Mesothelial cell of epicardium (in vitro differentiated cells): ENCODE results near the gene DYNC2H1. TPM values are rescaled to one million over a fixed set of nuclear protein-coding genes. Genes with fewer than 3 reads are reported as not detected.

Experiments used
- DNase-seq, 2 experiments: peaks; one replicate each; pipeline ENCODE4 v3.0.0; 2021; ENCODE audit warnings: low spot score in 2 of 2; ENCODE audit not compliant: unreplicated experiment in 2 of 2
- H3K27ac Mint-ChIP-seq: 2 replicates; pipeline ENCODE4 v1.8.0; 2021; ENCODE audit warnings: mixed read lengths
- H3K27me3 Mint-ChIP-seq: 2 replicates; pipeline ENCODE4 v1.8.0; 2021; ENCODE audit warnings: low read depth, mixed read lengths
- H3K36me3 Mint-ChIP-seq: 2 replicates; pipeline ENCODE4 v1.8.0; 2021; ENCODE audit warnings: mixed read lengths
- H3K4me1 Mint-ChIP-seq: 2 replicates; pipeline ENCODE4 v1.8.0; 2021; ENCODE audit warnings: mixed read lengths
- H3K4me3 Mint-ChIP-seq: 2 replicates; pipeline ENCODE4 v1.8.0; 2021; ENCODE audit warnings: mild to moderate bottlenecking, moderate library complexity, mixed read lengths
- H3K9me3 Mint-ChIP-seq: 2 replicates; pipeline ENCODE4 v1.8.0; 2021; ENCODE audit warnings: mixed read lengths
- CTCF ChIP-seq: fragments of 200-600 bp; sonication (generic); IDR thresholded peaks from one replicate; pipeline ENCODE4 v1.5.0; 2021; ENCODE audit warnings: antibody characterized with exemption; ENCODE audit not compliant: unreplicated experiment
- total RNA-seq: library from RNA; stranded (reverse); gene quantifications from 3 replicates; pipeline ENCODE4 v1.2.1, GENCODE V29; 2021

The DYNC2H1 gene
- total RNA-seq, 1 donor from 2014 or later = 18.0 TPM

GRCh38 chr11:103434073-103434411, 324.8 kb downstream of the DYNC2H1 start:
- no peaks in the 10 kb centered on the region for H3K36me3 Mint-ChIP-seq
- no peak overlapping the region for H3K27ac Mint-ChIP-seq
- no peak overlapping the region for H3K4me3 Mint-ChIP-seq
- H3K27me3 Mint-ChIP-seq = no peaks in the 10 kb centered on the region
- DNase-seq = no peak
- H3K9me3 Mint-ChIP-seq = no peaks in the 10 kb centered on the region
- H3K4me1 Mint-ChIP-seq = peaks cover 13% of the 10 kb centered on the region
- TF ChIP-seq CTCF = no peak

GRCh38 chr11:103436131-103436770, 327.0 kb downstream of the DYNC2H1 start:
- Mint-ChIP-seq H3K27ac (no peak overlapping the region), H3K27me3 (no peaks in the 10 kb centered on the region), H3K9me3 (no peaks in the 10 kb centered on the region), H3K36me3 (no peaks in the 10 kb centered on the region), H3K4me3 (no peak overlapping the region), H3K4me1 (peaks cover 13% of the 10 kb centered on the region)
- TF ChIP-seq CTCF = no peak
- no peak for DNase-seq

- Mint-ChIP-seq H3K9me3 (no peaks in the 10 kb centered on the region), H3K27me3 (no peaks in the 10 kb centered on the region), H3K4me3 (no peak overlapping the region), H3K36me3 (no peaks in the 10 kb centered on the region), H3K4me1 (no peaks in the 10 kb centered on the region), H3K27ac (no peak overlapping the region)
- no peak for TF ChIP-seq CTCF
- DNase-seq = no peak
These were observed 331.8 kb downstream of the DYNC2H1 start for GRCh38 chr11:103441021-103441420.

- Mint-ChIP-seq H3K27me3 (no peaks in the 10 kb centered on the region), H3K9me3 (no peaks in the 10 kb centered on the region), H3K36me3 (no peaks in the 10 kb centered on the region), H3K4me3 (no peak overlapping the region), H3K27ac (no peak overlapping the region), H3K4me1 (no peaks in the 10 kb centered on the region)
- no peak for TF ChIP-seq CTCF
- DNase-seq = no peak
These were observed 339.7 kb downstream of the DYNC2H1 start for GRCh38 chr11:103448966-103449365.

GRCh38 chr11:103450241-103450640, 341.0 kb downstream of the DYNC2H1 start:
- Mint-ChIP-seq H3K27me3 (no peaks in the 10 kb centered on the region), H3K4me1 (no peaks in the 10 kb centered on the region), H3K36me3 (no peaks in the 10 kb centered on the region), H3K9me3 (no peaks in the 10 kb centered on the region), H3K27ac (no peak overlapping the region), H3K4me3 (no peak overlapping the region)
- no peak for DNase-seq
- no peak for TF ChIP-seq CTCF

GRCh38 chr11:103453126-103453525, 343.9 kb downstream of the DYNC2H1 start:
- no peak for TF ChIP-seq CTCF
- Mint-ChIP-seq H3K27me3 (no peaks in the 10 kb centered on the region), H3K4me1 (no peaks in the 10 kb centered on the region), H3K9me3 (no peaks in the 10 kb centered on the region), H3K4me3 (no peak overlapping the region), H3K27ac (no peak overlapping the region), H3K36me3 (no peaks in the 10 kb centered on the region)
- DNase-seq = no peak
